IPS-11a (cell line): ENCODE results near the gene DAB2IP.
"Not testable (repeated sequence)": the region's sequence is repeated elsewhere in the genome, so short reads cannot be mapped to it uniquely, and the experiment has no call there.

Experiments
- H3K4me3 ChIP-seq: one replicate; pipeline ENCODE4 v1.5.1; 2013; ENCODE audit warnings: low read depth, low read length, control low read depth

Gene DAB2IP

GRCh38 chr9:121651295-121652020, at the start of gene DAB2IP:
TSS of gene DAB2IP (plus strand) at chr9:121651634. CDS start at chr9:121651776, 142 bp downstream.
- peak within 1 kb of the TSS; percentile 58 for H3K4me3 ChIP-seq

GRCh38 chr9:121603028-121603427, 48.4 kb upstream of the DAB2IP start:
- H3K4me3 ChIP-seq, result no peak overlapping the region

GRCh38 chr9:121604242-121604641, 47.2 kb upstream of the DAB2IP start:
- H3K4me3 ChIP-seq, result no peak overlapping the region

GRCh38 chr9:121604654-121605053, 46.8 kb upstream of the DAB2IP start:
- no peak overlapping the region for H3K4me3 ChIP-seq

- no peak overlapping the region for H3K4me3 ChIP-seq
Observed at GRCh38 chr9:121607434-121608167, 43.8 kb upstream of the DAB2IP start.

- no peak overlapping the region for H3K4me3 ChIP-seq
Observed at GRCh38 chr9:121608168-121608853, 43.1 kb upstream of the DAB2IP start.

- H3K4me3 ChIP-seq, result no peak overlapping the region
Observed at GRCh38 chr9:121609822-121610637, 41.4 kb upstream of the DAB2IP start.

- H3K4me3 ChIP-seq, result no peak overlapping the region
Observed at GRCh38 chr9:121610638-121610953, 40.8 kb upstream of the DAB2IP start.

GRCh38 chr9:121612511-121612998, 38.9 kb upstream of the DAB2IP start:
- no peak overlapping the region for H3K4me3 ChIP-seq

GRCh38 chr9:121613009-121613752, 38.3 kb upstream of the DAB2IP start:
- H3K4me3 ChIP-seq, result no peak overlapping the region

- no peak overlapping the region for H3K4me3 ChIP-seq
Observed at GRCh38 chr9:121616123-121616755, 35.2 kb upstream of the DAB2IP start.

GRCh38 chr9:121618504-121618903, 32.9 kb upstream of the DAB2IP start:
- no peak overlapping the region for H3K4me3 ChIP-seq

- not testable (repeated sequence) for H3K4me3 ChIP-seq
Observed at GRCh38 chr9:121618910-121619309, 32.5 kb upstream of the DAB2IP start.

GRCh38 chr9:121619545-121620324, 31.7 kb upstream of the DAB2IP start:
- H3K4me3 ChIP-seq, result no peak overlapping the region

- no peak overlapping the region for H3K4me3 ChIP-seq
Observed at GRCh38 chr9:121620325-121620673, 31.1 kb upstream of the DAB2IP start.

GRCh38 chr9:121620777-121621449, 30.5 kb upstream of the DAB2IP start:
- no peak overlapping the region for H3K4me3 ChIP-seq

- H3K4me3 ChIP-seq, result no peak overlapping the region
Observed at GRCh38 chr9:121622387-121623203, 28.8 kb upstream of the DAB2IP start.

- H3K4me3 ChIP-seq, result not testable (repeated sequence)
Observed at GRCh38 chr9:121623430-121623829, 28.0 kb upstream of the DAB2IP start.
